ENCODE results near the gene MRPL49. TPM values are rescaled to one million over a fixed set of nuclear protein-coding genes. Genes with fewer than 3 reads are reported as not detected.
A peak's percentile ranks its signal among the peaks of the same experiment; 100 is the strongest.
"Not testable (repeated sequence)": the region's sequence is repeated elsewhere in the genome, so short reads cannot be mapped to it uniquely, and the experiment has no call there.

The MRPL49 gene
- total and polyA plus RNA-seq, 5 donors, result 24.8 to 37.7 (median 34.0) TPM

DNA sequence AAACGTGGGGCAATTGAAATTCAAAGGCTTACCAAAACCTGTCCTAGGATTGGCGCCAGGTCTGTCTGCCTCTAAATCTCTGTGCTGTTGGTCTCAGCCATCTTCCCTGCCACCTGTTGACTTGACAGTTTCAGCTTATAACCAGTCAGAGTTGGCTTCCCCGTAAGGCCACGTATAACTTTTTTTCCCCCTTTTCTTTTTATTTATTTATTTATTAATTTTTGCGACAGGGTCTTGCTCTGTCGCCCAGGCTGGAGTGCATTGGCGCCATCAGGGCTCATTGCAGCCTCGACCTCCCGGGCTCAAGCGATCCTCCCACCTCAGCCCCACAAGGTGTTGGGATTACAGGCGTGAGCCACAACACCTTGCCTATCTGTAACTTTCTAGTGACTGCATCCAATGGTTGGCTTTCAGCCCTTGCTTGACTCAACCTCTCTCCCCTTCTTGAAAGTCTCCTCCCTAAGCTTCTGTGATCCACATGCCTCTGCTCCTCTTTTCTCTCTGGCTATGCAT lies 13.6 kb downstream of the MRPL49 start:
- DNase-seq, result peak in 1 of 3 donors; percentile 46
- no peaks in the 10 kb centered on the region for H3K27me3 ChIP-seq (ENCODE audit: control insufficient read depth, insufficient read depth)
- intact Hi-C loops (cut with DNase I), result loop anchor here in 2 of 4 donors (2.0 to 10.0 kb wide), 2 partner anchors 45 to 321 kb away; partner anchors contain the start of genes CAPN1 (in 1 of the 2) and MEN1 (in 1 of the 2)
- H3K4me3 ChIP-seq (ENCODE audit: low read length), result peak overlapping the region; percentile 66
- H3K27ac ChIP-seq (ENCODE audit: low read length), result peak overlapping the region; percentile 88
- 49% methylated on average over 11 of the region's 11 CpGs for WGBS
- H3K4me1 ChIP-seq (ENCODE audit: control insufficient read depth, insufficient read depth, low read length), result peaks cover 6% of the 10 kb centered on the region
- H3K9me3 ChIP-seq (ENCODE audit: control insufficient read depth, low read length), result no peaks in the 10 kb centered on the region
- ATAC-seq, result no peak

GRCh38 chr11:65136515-65137096 lies 14.5 kb downstream of the MRPL49 start:
- WGBS, result 86% methylated on average over 15 of the region's 15 CpGs
- H3K27ac ChIP-seq (ENCODE audit: low read length), result no peak overlapping the region
- intact Hi-C loops (cut with DNase I), result loop anchor here in 1 of 4 donors (10.0 kb wide), 1 partner anchor 322 kb away; the partner anchor contains the start of gene MEN1
- H3K4me3 ChIP-seq (ENCODE audit: low read length), result no peak overlapping the region
- H3K4me1 ChIP-seq (ENCODE audit: control insufficient read depth, insufficient read depth, low read length), result peaks cover 6% of the 10 kb centered on the region
- ATAC-seq, result no peak
- DNase-seq, result peak in 1 of 3 donors; percentile 26
- no peaks in the 10 kb centered on the region for H3K9me3 ChIP-seq (ENCODE audit: control insufficient read depth, low read length)
- no peaks in the 10 kb centered on the region for H3K27me3 ChIP-seq (ENCODE audit: control insufficient read depth, insufficient read depth)

GRCh38 chr11:65141896-65142494 lies 19.9 kb downstream of the MRPL49 start:
- Histone ChIP-seq H3K27me3 (ENCODE audit: control insufficient read depth, insufficient read depth) (no peaks in the 10 kb centered on the region), H3K4me3 (ENCODE audit: low read length) (no peak overlapping the region), H3K27ac (ENCODE audit: low read length) (no peak overlapping the region), H3K9me3 (ENCODE audit: control insufficient read depth, low read length) (no peaks in the 10 kb centered on the region), H3K4me1 (ENCODE audit: control insufficient read depth, insufficient read depth, low read length) (no peaks in the 10 kb centered on the region)
- intact Hi-C loops (cut with DNase I), result no loop called here
- no peak for DNase-seq
- ATAC-seq, result no peak
- WGBS, result 79% methylated on average over 7 of the region's 7 CpGs

DNA sequence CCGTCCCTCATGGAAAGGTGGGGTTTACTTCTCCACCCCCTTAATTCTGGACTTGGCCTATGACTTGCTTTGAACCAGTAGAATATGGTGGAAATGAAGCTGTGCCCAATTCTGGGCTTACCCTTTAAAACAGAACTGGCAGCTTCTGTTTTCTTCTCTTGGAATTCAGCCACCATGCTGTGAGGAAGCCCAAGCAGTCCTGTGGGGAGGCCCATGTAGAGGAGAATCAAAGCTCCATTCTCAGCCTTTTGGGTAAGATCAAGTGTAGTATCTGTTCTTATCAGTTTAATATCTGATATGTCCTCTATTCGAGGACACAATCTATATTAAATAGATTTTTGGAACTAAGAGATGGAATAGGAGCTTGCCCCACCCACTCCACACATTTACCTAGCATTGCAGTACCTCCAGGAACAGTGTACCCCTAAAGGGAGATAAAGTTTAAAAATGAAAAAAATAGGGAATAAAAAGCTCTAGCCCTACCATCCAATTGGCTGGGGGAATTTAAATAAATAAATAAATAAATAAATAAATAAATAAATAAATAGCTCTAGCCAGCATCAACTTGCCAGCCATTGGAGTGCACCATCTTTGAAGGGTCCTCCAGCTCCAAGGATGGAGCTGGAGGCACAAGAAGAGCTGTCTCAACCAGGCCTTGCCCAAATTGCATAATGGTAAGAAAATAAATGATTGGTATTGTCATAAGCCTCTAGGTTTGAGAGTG lies 25.4 kb downstream of the MRPL49 start:
- H3K27ac ChIP-seq (ENCODE audit: low read length), result no peak overlapping the region
- no peak for ATAC-seq
- 76% methylated on average over 2 of the region's 2 CpGs for WGBS
- intact Hi-C loops (cut with DNase I), result no loop called here
- H3K4me1 ChIP-seq (ENCODE audit: control insufficient read depth, insufficient read depth, low read length), result peaks cover 3% of the 10 kb centered on the region
- DNase-seq, result no peak
- H3K9me3 ChIP-seq (ENCODE audit: control insufficient read depth, low read length), result no peaks in the 10 kb centered on the region
- no peak overlapping the region for H3K4me3 ChIP-seq (ENCODE audit: low read length)
- no peaks in the 10 kb centered on the region for H3K27me3 ChIP-seq (ENCODE audit: control insufficient read depth, insufficient read depth)

GRCh38 chr11:65148657-65149056 lies 26.5 kb downstream of the MRPL49 start:
- no peaks in the 10 kb centered on the region for H3K9me3 ChIP-seq (ENCODE audit: control insufficient read depth, low read length)
- no peak overlapping the region for H3K4me3 ChIP-seq (ENCODE audit: low read length)
- no peak for ATAC-seq
- H3K4me1 ChIP-seq (ENCODE audit: control insufficient read depth, insufficient read depth, low read length), result peaks cover 3% of the 10 kb centered on the region
- intact Hi-C loops (cut with DNase I), result no loop called here
- DNase-seq, result no peak
- 87% methylated on average over 5 of the region's 5 CpGs for WGBS
- H3K27ac ChIP-seq (ENCODE audit: low read length), result no peak overlapping the region
- no peaks in the 10 kb centered on the region for H3K27me3 ChIP-seq (ENCODE audit: control insufficient read depth, insufficient read depth)

DNA sequence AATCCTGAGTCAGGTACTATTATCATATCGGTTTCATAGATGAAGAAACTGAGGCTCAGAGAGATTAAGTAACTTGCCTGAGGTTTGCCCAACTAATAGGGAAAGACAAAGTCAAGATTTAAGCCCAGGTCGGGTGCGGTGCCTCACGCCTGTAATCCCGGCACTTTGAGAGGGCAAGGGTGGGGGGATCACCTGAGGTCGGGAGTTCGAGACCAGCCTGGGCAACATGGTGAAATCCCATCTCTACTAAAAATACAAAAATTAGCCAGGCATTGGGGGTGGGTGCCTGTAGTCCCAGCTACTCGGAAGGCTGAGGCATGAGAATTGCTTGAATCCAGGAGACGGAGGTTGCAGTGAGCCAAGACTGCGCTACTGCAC lies 28.0 kb downstream of the MRPL49 start:
- H3K4me3 ChIP-seq (ENCODE audit: low read length); H3K9me3 ChIP-seq (ENCODE audit: control insufficient read depth, low read length); ATAC-seq; intact Hi-C loops (cut with DNase I); H3K4me1 ChIP-seq (ENCODE audit: control insufficient read depth, insufficient read depth, low read length); H3K27me3 ChIP-seq (ENCODE audit: control insufficient read depth, insufficient read depth); DNase-seq: not testable (repeated sequence)
- WGBS, result 70% methylated on average over 10 of the region's 10 CpGs
- peak overlapping the region; percentile 73 for H3K27ac ChIP-seq (ENCODE audit: low read length)

DNA sequence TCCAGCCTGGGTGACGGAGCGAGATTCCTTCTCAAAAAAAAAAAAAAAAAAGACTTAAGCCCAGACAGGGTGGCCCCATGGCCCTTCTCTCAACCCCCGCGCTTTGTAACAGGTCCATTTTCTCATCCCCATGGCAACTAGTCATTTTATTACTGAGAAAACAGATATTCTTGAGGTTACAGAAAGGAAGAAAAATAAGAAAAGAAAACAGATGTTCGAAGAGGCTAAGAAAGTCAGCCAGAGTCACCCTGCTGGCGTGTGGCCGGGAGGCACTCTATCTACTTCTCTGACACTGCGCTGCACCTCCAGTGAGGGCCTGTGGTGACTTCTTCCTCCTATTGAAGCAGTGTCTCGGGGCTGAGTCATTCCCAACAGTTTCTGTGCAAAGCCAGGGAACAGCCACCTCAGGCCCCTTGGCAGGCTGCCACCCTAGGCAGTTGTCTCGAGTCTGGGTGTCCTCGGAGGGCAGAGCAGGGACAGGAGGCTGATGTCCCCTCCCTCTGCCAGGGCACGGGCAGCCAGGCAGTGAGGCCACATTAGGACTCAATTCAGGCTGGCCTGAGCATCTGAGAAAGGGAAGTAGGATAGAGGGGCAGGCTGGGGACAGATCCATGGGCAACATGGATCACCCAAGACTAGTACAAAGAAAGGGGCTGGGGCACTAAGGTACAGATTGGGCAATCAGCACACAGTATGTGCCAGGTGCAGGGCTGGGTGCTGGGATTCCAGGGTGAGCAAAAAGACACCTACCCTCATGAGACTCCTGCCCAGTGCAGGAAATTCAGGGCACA lies 28.6 kb downstream of the MRPL49 start:
- DNase-seq, result peak; percentile 86 to 94 (median 91)
- peaks cover 3% of the 10 kb centered on the region for H3K4me1 ChIP-seq (ENCODE audit: control insufficient read depth, insufficient read depth, low read length)
- H3K9me3 ChIP-seq (ENCODE audit: control insufficient read depth, low read length), result no peaks in the 10 kb centered on the region
- no peak overlapping the region for H3K4me3 ChIP-seq (ENCODE audit: low read length)
- peak overlapping the region; percentile 73 for H3K27ac ChIP-seq (ENCODE audit: low read length)
- intact Hi-C loops (cut with DNase I), result no loop called here
- H3K27me3 ChIP-seq (ENCODE audit: control insufficient read depth, insufficient read depth), result no peaks in the 10 kb centered on the region
- peak; percentile 92 to 94 for ATAC-seq
- WGBS, result 18% methylated on average over 12 of the region's 12 CpGs

DNA sequence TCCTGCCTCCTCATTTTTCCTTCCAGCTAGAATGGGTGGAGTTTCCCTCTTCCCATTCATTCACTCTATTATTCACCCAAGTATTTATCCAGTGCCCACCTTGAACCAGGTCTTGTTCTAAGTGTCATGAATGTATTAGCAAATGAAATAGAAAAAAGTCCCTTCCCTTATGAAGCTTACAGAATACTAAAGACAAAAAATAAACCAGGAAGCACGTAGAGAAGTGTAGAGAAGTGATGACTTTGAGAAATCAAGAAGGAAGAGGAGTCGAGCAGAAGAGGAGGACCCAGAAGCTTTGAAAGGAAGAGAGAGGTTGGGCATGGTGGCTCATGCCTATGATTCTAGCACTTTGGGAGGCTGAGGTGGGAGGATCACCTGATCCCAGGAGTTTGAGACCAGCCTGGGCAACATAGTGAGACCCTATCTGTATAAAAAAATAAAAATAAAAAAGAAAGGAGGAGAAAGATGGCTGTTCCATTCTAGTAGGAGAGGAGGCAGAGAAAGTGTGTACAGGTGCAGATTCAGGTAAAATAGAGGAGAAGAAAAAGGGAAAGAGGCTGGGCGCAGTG lies 29.3 kb downstream of the MRPL49 start:
- ATAC-seq (no peak), DNase-seq (no peak)
- Histone ChIP-seq H3K9me3 (ENCODE audit: control insufficient read depth, low read length) (no peaks in the 10 kb centered on the region), H3K27ac (ENCODE audit: low read length) (peak overlapping the region; percentile 73), H3K27me3 (ENCODE audit: control insufficient read depth, insufficient read depth) (no peaks in the 10 kb centered on the region), H3K4me1 (ENCODE audit: control insufficient read depth, insufficient read depth, low read length) (peaks cover 3% of the 10 kb centered on the region), H3K4me3 (ENCODE audit: low read length) (no peak overlapping the region)
- 68% methylated on average over 3 of the region's 3 CpGs for WGBS
- intact Hi-C loops (cut with DNase I), result no loop called here

- no peak for ATAC-seq
- Histone ChIP-seq H3K27ac (ENCODE audit: low read length) (no peak overlapping the region), H3K27me3 (ENCODE audit: control insufficient read depth, insufficient read depth) (no peaks in the 10 kb centered on the region), H3K4me1 (ENCODE audit: control insufficient read depth, insufficient read depth, low read length) (peaks cover 3% of the 10 kb centered on the region), H3K9me3 (ENCODE audit: control insufficient read depth, low read length) (no peaks in the 10 kb centered on the region), H3K4me3 (ENCODE audit: low read length) (no peak overlapping the region)
- intact Hi-C loops (cut with DNase I), result no loop called here
- WGBS, result 74% methylated on average over 2 of the region's 2 CpGs
- DNase-seq, result no peak
These were observed 30.0 kb downstream of the MRPL49 start for GRCh38 chr11:65152122-65152521.

DNA sequence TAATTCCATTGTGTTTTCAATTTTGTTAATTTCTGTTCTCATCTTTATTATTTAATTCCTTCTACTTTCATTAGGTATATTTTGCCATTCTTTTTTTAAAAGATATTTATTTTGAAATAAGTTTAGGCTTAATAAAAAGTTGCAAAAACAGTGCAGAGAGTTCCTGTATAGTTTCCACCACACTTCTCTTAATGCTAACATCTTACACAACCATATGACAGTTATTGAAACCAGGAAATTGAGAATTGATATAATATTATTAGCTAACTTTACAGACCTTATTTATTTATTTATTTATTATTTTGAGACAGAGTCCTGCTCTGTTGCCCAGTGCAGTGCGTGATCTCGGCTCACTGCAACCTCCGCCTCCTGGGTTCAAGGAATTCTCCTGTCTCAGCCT lies 34.1 kb downstream of the MRPL49 start:
- Histone ChIP-seq H3K27ac (ENCODE audit: low read length) (no peak overlapping the region), H3K27me3 (ENCODE audit: control insufficient read depth, insufficient read depth) (no peaks in the 10 kb centered on the region), H3K4me1 (ENCODE audit: control insufficient read depth, insufficient read depth, low read length) (no peaks in the 10 kb centered on the region), H3K9me3 (ENCODE audit: control insufficient read depth, low read length) (no peaks in the 10 kb centered on the region), H3K4me3 (ENCODE audit: low read length) (no peak overlapping the region)
- no peak for ATAC-seq
- DNase-seq, result no peak
- intact Hi-C loops (cut with DNase I), result no loop called here
- 96% methylated on average over 3 of the region's 3 CpGs for WGBS
